GM12878 (cell line): ENCODE results near the gene GPR75. TPM values are rescaled to one million over a fixed set of nuclear protein-coding genes. Genes with fewer than 3 reads are reported as not detected.

ENCODE experiments used
- ATAC-seq: fragments of 200-7000 bp; cut with Tn5 transposase; 3 replicates; pipeline ENCODE4 v1.9.1; 2020; ENCODE audit warnings: mild to moderate bottlenecking, moderate library complexity
- BruUV-seq: library from RNA; stranded (reverse); fragments of 400-500 nt; replicated peaks from 2 replicates; lab custom pipeline; 2021; lab: Mats Ljungman, UMichigan
- CTCF ChIA-PET: fragments of 300-600 bp; sonication (Branson Sonifier 250); formaldehyde crosslinking; extraction: SDS; loops from one replicate; lab custom pipeline; 2021; ENCODE audit warnings: inconsistent platforms; lab: Yijun Ruan, JAX
- POLR2A ChIA-PET: fragments of 350-600 bp; formaldehyde crosslinking; extraction: SDS; loops from one replicate; lab custom pipeline; 2021; ENCODE audit warnings: inconsistent platforms; lab: Charles Lee
- RAD21 ChIA-PET: fragments of 300-600 bp; sonication (Branson Sonifier 250); formaldehyde crosslinking; loops from one replicate; lab custom pipeline; 2023; ENCODE audit warnings: antibody characterized with exemption; ENCODE audit not compliant: unreplicated experiment; lab: Charles Lee
- SMC1A ChIA-PET: fragments of 300-600 bp; sonication (Branson Sonifier 250); formaldehyde crosslinking; loops from one replicate; lab custom pipeline; 2023; ENCODE audit not compliant: unreplicated experiment, uncharacterized antibody; lab: Charles Lee
- DNase-seq: peaks from one replicate; pipeline ENCODE4 v3.0.0-alpha.2; 2011; ENCODE audit warnings: low read depth, low spot score
- FAIRE-seq: peaks from 3 replicates; lab custom pipeline; 2011; peaks lifted over from hg19 to GRCh38; lab: Jason Lieb, UNC
- H2AFZ ChIP-seq: 2 replicates; pipeline ENCODE4 v1.6.0; 2011; ENCODE audit warnings: low read depth, low read length, control low read depth; ENCODE audit not compliant: control insufficient read depth
- H3K27ac ChIP-seq: 2 replicates; pipeline ENCODE4 v1.5.1; 2011; ENCODE audit warnings: control low read depth; ENCODE audit not compliant: control insufficient read depth, insufficient read depth
- H3K27me3 ChIP-seq, 2 experiments: replicated peaks in 1 of 2; 2 replicates each; pipeline versions ENCODE4 v1.6.0 to v1.6.1; 2011; ENCODE audit warnings: low read length in 1 of 2; ENCODE audit not compliant: control insufficient read depth in 2 of 2, insufficient read depth in 2 of 2
- H3K36me3 ChIP-seq, 2 experiments: 2 replicates each; pipeline ENCODE4 v1.5.1; 2011; ENCODE audit warnings: low read length in 1 of 2; ENCODE audit not compliant: control insufficient read depth in 2 of 2, insufficient read depth in 2 of 2
- H3K4me1 ChIP-seq: 2 replicates; pipeline ENCODE4 v1.6.1; 2011; ENCODE audit warnings: mild to moderate bottlenecking, low read length, moderate library complexity, mixed read lengths; ENCODE audit not compliant: control insufficient read depth, insufficient read depth
- H3K4me2 ChIP-seq: 2 replicates; pipeline ENCODE4 v1.6.0; 2011; ENCODE audit warnings: control low read depth; ENCODE audit not compliant: control insufficient read depth, insufficient read depth
- H3K4me3 ChIP-seq: fragments of 200-600 bp; sonication (generic); 2 replicates; pipeline ENCODE4 v1.5.1; 2016
- H3K79me2 ChIP-seq: 2 replicates; pipeline ENCODE4 v1.6.0; 2011; ENCODE audit warnings: low read length; ENCODE audit not compliant: control insufficient read depth, insufficient read depth
- H3K9ac ChIP-seq: 2 replicates; pipeline ENCODE4 v1.8.0; 2011; ENCODE audit warnings: low read length, control low read depth, mixed read lengths; ENCODE audit not compliant: control insufficient read depth, insufficient read depth
- H3K9me3 ChIP-seq: replicated peaks from 3 replicates; pipeline ENCODE4 v1.5.1; 2011; ENCODE audit warnings: mild to moderate bottlenecking, low read length; ENCODE audit not compliant: control insufficient read depth, insufficient read depth
- H4K20me1 ChIP-seq: 2 replicates; pipeline ENCODE4 v1.6.0; 2011; ENCODE audit not compliant: control insufficient read depth, insufficient read depth
- MAX ChIP-seq: IDR thresholded peaks from 2 replicates; pipeline ENCODE4 v1.6.1; 2012; ENCODE audit warnings: low read depth, low read length, improper control_type of control experiment
- NFYA ChIP-seq: IDR thresholded peaks from 2 replicates; pipeline ENCODE4 v1.6.1; 2011; ENCODE audit warnings: low read depth, mild to moderate bottlenecking, low read length, improper control_type of control experiment, borderline replicate concordance
- NR2F1 ChIP-seq: fragments of 450-650 bp; conservative IDR thresholded peaks from 2 replicates; pipeline ENCODE4 v1.6.1; 2017; ENCODE audit warnings: mild to moderate bottlenecking
- SMC3 ChIP-seq: IDR thresholded peaks from 2 replicates; pipeline ENCODE4 v1.6.1; 2011; ENCODE audit warnings: low read length, improper control_type of control experiment, borderline replicate concordance
- SP1 ChIP-seq: IDR thresholded peaks from one replicate; pipeline ENCODE4 v1.6.1; 2011; ENCODE audit warnings: low read depth, low read length
- SPI1 ChIP-seq: IDR thresholded peaks from 2 replicates; pipeline ENCODE4 v1.6.1; 2011; ENCODE audit warnings: low read depth, mild to moderate bottlenecking, low read length, moderate library complexity, borderline replicate concordance; ENCODE audit not compliant: insufficient read depth
- SREBF1 ChIP-seq: IDR thresholded peaks from 2 replicates; pipeline ENCODE4 v1.6.1; 2012; ENCODE audit warnings: mild to moderate bottlenecking, low read length
- YBX1 ChIP-seq: fragments of 450-650 bp; IDR thresholded peaks from 2 replicates; pipeline ENCODE4 v1.6.1; 2016; ENCODE audit warnings: antibody characterized with exemption
- ZSCAN29 ChIP-seq: fragments of 450-650 bp; IDR thresholded peaks from 2 replicates; pipeline ENCODE4 v1.6.1; 2017; ENCODE audit warnings: mild to moderate bottlenecking, moderate library complexity
- WGBS: methylation state at CpG from one replicate; pipeline ENCODE4 v1.1.6; 2016; ENCODE audit warnings: low lambda C conversion rate; ENCODE audit not compliant: insufficient replicate concordance, insufficient coverage; ENCODE audit errors: missing lambda C conversion rate; 5-methylcytosine and 5-hydroxymethylcytosine counted together
- in situ Hi-C: fragments of 300-500 bp; cut with MboI; formaldehyde crosslinking; loops from 9 replicates; pipeline ENCODE4 v1.14.3; 2018; ENCODE audit warnings: mixed read lengths
- intact Hi-C: fragments of 100-400 bp; cut with micrococcal nuclease; formaldehyde crosslinking; loops from one replicate; pipeline ENCODE4 v1.14.2; 2022; ENCODE audit not compliant: unreplicated experiment
- polyA plus RNA-seq, 11 experiments: library from polyadenylated mRNA; depleted of rRNA in 4 of 11; unstranded in 6 of 11; stranded (reverse) in 5 of 11; fragments of >200 nt; fragmentation: Nextera tagmentation in 4 of 11; fragmentation: Illumina TruSeq in 1 of 11; extraction: Ambion mirVana in 4 of 11; extraction: Trizol in 1 of 11; gene quantifications; 1 replicate in 1 of 11; 2 replicates in 10 of 11; pipeline versions ENCODE4 v1.2.1 to v1.2.3, GENCODE V29; 2011 to 2016; ENCODE audit warnings: inconsistent platforms in 2 of 11, missing spikeins in 2 of 11, low read depth in 1 of 11
- total RNA-seq, 4 experiments: library from RNA; depleted of rRNA in 3 of 4; stranded (reverse); fragments of >200 nt in 3 of 4; fragmentation: Illumina TruSeq in 1 of 4; extraction: Trizol in 1 of 4; gene quantifications; 2 replicates each; pipeline versions ENCODE4 v1.2.1 to v1.2.3, GENCODE V29; 2013 to 2021
- TF ChIP-seq, protein P1 (sequence below): IDR thresholded peaks from 2 replicates; pipeline ENCODE4 v1.6.1; 2012; ENCODE audit warnings: low read length, inconsistent platforms
- TF ChIP-seq, protein P2 (sequence below): fragments of 450-650 bp; IDR thresholded peaks from 2 replicates; pipeline ENCODE4 v1.6.1; 2017; ENCODE audit warnings: low read depth, mild to moderate bottlenecking, moderate library complexity

GPR75 gene
- total and polyA plus RNA-seq, 10 of the 15 experiments (the other 5 are each of a cell fraction or from before 2014, with no cell fraction given), result 0.02 to 3.5 (median 2.3) TPM; not detected in 2

- Histone ChIP-seq H3K79me2 (no peaks in the 10 kb centered on the region), H3K9me3 (no peaks in the 10 kb centered on the region), H3K36me3 (peaks cover 2 to 14% of the 10 kb centered on the region in 2 experiments), H3K27ac (no peak overlapping the region), H2AFZ (no peak overlapping the region), H3K27me3 (no peaks in the 10 kb centered on the region), H3K4me2 (no peak overlapping the region), H3K4me1 (no peaks in the 10 kb centered on the region), H4K20me1 (no peaks in the 10 kb centered on the region), H3K9ac (no peak overlapping the region)
- DNase-seq (no peak), FAIRE-seq (no peak), ATAC-seq (no peak)
- 91% methylated on average over 7 of the region's 7 CpGs for WGBS
- SMC1A ChIA-PET, result no interaction called here
- no TSS peak for BruUV-seq
- RAD21 ChIA-PET, result no interaction called here
- CTCF ChIA-PET, result no interaction called here
- intact Hi-C loops, result no loop called here
- TF ChIP-seq, protein P1, sequence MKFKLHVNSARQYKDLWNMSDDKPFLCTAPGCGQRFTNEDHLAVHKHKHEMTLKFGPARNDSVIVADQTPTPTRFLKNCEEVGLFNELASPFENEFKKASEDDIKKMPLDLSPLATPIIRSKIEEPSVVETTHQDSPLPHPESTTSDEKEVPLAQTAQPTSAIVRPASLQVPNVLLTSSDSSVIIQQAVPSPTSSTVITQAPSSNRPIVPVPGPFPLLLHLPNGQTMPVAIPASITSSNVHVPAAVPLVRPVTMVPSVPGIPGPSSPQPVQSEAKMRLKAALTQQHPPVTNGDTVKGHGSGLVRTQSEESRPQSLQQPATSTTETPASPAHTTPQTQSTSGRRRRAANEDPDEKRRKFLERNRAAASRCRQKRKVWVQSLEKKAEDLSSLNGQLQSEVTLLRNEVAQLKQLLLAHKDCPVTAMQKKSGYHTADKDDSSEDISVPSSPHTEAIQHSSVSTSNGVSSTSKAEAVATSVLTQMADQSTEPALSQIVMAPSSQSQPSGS, result no peak
- TF ChIP-seq MAX, result no peak
- no peak for TF ChIP-seq SPI1
- no peak for TF ChIP-seq YBX1
- no peak for TF ChIP-seq SP1
- TF ChIP-seq, protein P2, sequence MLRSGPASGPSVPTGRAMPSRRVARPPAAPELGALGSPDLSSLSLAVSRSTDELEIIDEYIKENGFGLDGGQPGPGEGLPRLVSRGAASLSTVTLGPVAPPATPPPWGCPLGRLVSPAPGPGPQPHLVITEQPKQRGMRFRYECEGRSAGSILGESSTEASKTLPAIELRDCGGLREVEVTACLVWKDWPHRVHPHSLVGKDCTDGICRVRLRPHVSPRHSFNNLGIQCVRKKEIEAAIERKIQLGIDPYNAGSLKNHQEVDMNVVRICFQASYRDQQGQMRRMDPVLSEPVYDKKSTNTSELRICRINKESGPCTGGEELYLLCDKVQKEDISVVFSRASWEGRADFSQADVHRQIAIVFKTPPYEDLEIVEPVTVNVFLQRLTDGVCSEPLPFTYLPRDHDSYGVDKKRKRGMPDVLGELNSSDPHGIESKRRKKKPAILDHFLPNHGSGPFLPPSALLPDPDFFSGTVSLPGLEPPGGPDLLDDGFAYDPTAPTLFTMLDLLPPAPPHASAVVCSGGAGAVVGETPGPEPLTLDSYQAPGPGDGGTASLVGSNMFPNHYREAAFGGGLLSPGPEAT, result no peak
- TF ChIP-seq NFYA, result no peak
- TF ChIP-seq SREBF1, result no peak
- no peak for TF ChIP-seq SMC3
- TF ChIP-seq ZSCAN29, result no peak
- TF ChIP-seq NR2F1, result no peak
- TF ChIP-seq, all 136 proteins: peak for 0
- in situ Hi-C loops, result no loop called here
- no peak overlapping the region for H3K4me3 ChIP-seq
- POLR2A ChIA-PET, result no interaction called here
Observed at GRCh38 chr2:53874401-53874950, 14.7 kb upstream of the GPR75 start.
